ENCODE results near the gene AGRP.

Gene AGRP

DNA sequence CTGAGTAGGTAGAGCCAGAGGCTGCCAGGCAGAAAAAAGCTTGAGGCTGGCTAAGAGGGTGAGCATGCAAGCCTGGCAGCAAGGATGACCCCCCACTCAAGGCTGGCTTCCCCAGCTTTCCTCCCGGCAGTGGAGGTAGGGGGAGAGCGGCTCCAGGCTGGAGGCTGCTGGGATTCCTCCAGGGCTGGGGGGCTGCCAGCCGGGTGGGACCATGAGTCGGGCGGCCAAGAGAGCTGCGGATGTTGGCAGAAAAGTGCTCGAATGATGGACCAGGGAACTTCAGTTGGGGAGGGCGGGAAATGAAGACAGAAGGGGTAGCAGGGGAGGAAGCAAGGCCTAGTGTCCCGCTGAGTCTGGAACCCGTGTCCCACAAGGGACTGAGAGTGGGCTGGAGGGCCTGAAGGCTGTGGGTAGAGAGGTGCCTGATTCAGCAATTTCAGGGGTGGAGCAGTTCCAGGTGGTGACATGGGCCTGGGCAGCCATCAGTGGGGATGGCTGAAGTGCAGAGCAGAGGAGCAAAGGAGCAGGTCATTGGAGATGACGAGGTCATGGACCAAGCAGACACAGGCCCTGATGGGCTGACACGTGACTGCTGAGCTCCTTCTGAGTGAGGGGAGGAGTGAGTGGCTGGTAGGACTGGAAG lies 32.2 kb downstream of the AGRP start:
- H3K4me3 ChIP-seq (replicated peaks; ENCODE audit: low read depth, low read length), result no peak overlapping the region
- DNase-seq (ENCODE audit: extremely low read depth, low read depth), result no peak
- no peak for TF ChIP-seq CTCF (IDR thresholded peaks at IDR 0.05; ENCODE audit: low read depth, low read length, missing control alignments)

GRCh38 chr16:67449739-67450138 lies 33.6 kb downstream of the AGRP start:
- no peak overlapping the region for H3K4me3 ChIP-seq (replicated peaks; ENCODE audit: low read depth, low read length)
- DNase-seq (ENCODE audit: extremely low read depth, low read depth), result no peak
- TF ChIP-seq CTCF (IDR thresholded peaks at IDR 0.05; ENCODE audit: low read depth, low read length, missing control alignments), result no peak

DNA sequence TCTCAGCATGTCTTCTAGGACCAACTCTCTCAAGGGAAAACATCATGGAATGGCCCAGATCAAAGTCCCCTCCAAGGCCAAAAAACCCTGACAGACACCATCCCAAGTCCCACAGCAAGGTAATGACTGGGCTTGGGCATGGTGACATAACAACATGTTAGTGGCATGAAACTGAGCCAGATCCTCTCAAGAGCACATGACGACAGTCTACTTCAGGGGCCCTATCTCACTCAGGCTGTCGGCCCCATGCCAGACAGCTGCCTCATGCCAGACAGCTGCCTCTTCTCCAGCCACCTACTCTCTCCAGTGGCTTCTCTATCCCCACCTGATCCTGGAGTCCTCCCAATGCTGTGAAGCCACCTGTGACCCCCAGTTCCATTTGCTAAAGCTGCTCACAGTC lies 34.0 kb downstream of the AGRP start:
- no peak for TF ChIP-seq CTCF (IDR thresholded peaks at IDR 0.05; ENCODE audit: low read depth, low read length, missing control alignments)
- no peak overlapping the region for H3K4me3 ChIP-seq (replicated peaks; ENCODE audit: low read depth, low read length)
- DNase-seq (ENCODE audit: extremely low read depth, low read depth), result no peak

DNA sequence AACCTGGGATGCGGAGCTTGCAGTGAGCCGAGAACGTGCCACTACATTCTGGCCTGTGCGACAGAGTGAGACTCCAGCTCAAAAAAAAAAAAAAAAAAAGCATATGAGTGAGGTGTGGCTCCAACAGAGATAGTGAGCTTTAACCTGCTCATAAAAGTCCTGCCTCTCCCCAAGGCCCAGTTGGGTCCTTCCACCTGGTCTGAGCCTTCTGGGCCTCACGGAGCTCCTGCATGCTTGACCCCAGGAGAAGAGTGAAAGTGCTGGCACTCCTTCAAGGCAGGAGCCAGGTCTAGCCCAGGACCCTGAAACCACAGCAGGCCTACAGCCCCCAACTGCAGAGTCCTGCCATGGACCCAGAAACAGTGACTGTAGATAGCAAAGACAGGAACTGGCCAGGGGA lies 34.8 kb downstream of the AGRP start:
- no peak for DNase-seq (ENCODE audit: extremely low read depth, low read depth)
- H3K4me3 ChIP-seq (replicated peaks; ENCODE audit: low read depth, low read length), result no peak overlapping the region
- no peak for TF ChIP-seq CTCF (IDR thresholded peaks at IDR 0.05; ENCODE audit: low read depth, low read length, missing control alignments)

DNA sequence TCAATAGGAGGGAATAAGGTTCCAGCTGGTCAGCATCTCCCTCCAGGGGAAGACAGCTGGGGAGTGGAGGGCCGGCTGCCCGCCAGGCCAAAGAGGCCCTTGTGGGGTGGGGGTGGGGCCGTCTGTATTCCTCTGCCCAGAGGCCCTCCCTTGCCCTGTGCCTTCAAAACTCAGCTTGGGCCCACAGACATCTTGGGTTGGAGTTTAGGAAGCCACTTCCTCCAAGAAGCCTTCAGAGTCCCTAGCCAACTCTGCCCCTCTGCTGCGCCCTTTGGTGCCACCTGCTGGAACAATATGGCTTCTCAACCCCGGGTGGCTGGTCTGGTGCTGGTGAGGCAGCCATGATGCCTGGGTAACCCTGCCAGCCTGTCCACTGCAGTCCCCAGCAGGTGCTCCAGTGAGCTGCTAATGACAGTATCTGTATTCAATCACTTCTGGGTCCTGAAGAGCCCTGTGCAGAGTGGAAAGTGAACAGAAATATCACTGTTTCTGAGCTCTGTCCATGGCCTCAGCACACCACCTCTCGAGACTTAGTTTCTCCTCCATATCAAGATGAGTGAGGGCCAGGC lies 35.8 kb downstream of the AGRP start:
- peak; percentile 74 for TF ChIP-seq CTCF (IDR thresholded peaks at IDR 0.05; ENCODE audit: low read depth, low read length, missing control alignments)
- no peak overlapping the region for H3K4me3 ChIP-seq (replicated peaks; ENCODE audit: low read depth, low read length)
- DNase-seq (ENCODE audit: extremely low read depth, low read depth), result no peak

GRCh38 chr16:67446968-67447507 lies 36.3 kb downstream of the AGRP start:
- no peak overlapping the region for H3K4me3 ChIP-seq (replicated peaks; ENCODE audit: low read depth, low read length)
- no peak for TF ChIP-seq CTCF (IDR thresholded peaks at IDR 0.05; ENCODE audit: low read depth, low read length, missing control alignments)
- DNase-seq (ENCODE audit: extremely low read depth, low read depth), result no peak
